DOHH2 (cell line): ENCODE data around the gene MARCO.
A peak's percentile ranks its signal among the peaks of the same experiment; 100 is the strongest.
"Not testable (repeated sequence)": the region's sequence is repeated elsewhere in the genome, so short reads cannot be mapped to it uniquely, and the experiment has no call there.

ENCODE experiments used
- H3F3A ChIP-seq: fragments of 200-600 bp; sonication (generic), shearing (Covaris generic); 2 replicates; pipeline ENCODE4 v1.6.0; 2016; ENCODE audit warnings: antibody characterized with exemption, mild to moderate bottlenecking; ENCODE audit not compliant: control insufficient read depth, insufficient read depth
- H3K27ac ChIP-seq: fragments of 200-600 bp; sonication (generic); 2 replicates; pipeline ENCODE4 v1.5.1; 2014; ENCODE audit warnings: low read depth, mild to moderate bottlenecking, low read length, moderate library complexity
- H3K27me3 ChIP-seq: fragments of 200-600 bp; sonication (generic); 2 replicates; pipeline ENCODE4 v1.6.1; 2014; ENCODE audit warnings: mild to moderate bottlenecking, low read length, mixed read lengths; ENCODE audit not compliant: control insufficient read depth
- H3K36me3 ChIP-seq: fragments of 200-600 bp; sonication (generic); 2 replicates; pipeline ENCODE4 v1.6.1; 2014; ENCODE audit warnings: mild to moderate bottlenecking, low read length, moderate library complexity, mixed read lengths; ENCODE audit not compliant: control insufficient read depth
- H3K4me1 ChIP-seq: fragments of 200-600 bp; sonication (generic); 2 replicates; pipeline ENCODE4 v1.6.1; 2014; ENCODE audit warnings: mild to moderate bottlenecking, low read length, mixed read lengths; ENCODE audit not compliant: control insufficient read depth
- H3K4me2 ChIP-seq: fragments of 200-600 bp; sonication (generic); 2 replicates; pipeline ENCODE4 v1.6.0; 2014; ENCODE audit warnings: mild to moderate bottlenecking, low read length, moderate library complexity
- H3K4me3 ChIP-seq: fragments of 200-600 bp; sonication (generic); 2 replicates; pipeline ENCODE4 v1.5.1; 2014; ENCODE audit warnings: mild to moderate bottlenecking, low read length, mixed read lengths
- H3K79me2 ChIP-seq: fragments of 200-600 bp; sonication (generic); 2 replicates; pipeline ENCODE4 v1.6.1; 2014; ENCODE audit warnings: mild to moderate bottlenecking, low read length, mixed read lengths; ENCODE audit not compliant: control insufficient read depth
- H3K9me2 ChIP-seq: fragments of 200-600 bp; sonication (generic); replicated peaks from 2 replicates; pipeline ENCODE4 v1.6.1; 2014; ENCODE audit warnings: mild to moderate bottlenecking, low read length, mixed read lengths; ENCODE audit not compliant: control insufficient read depth
- H3K9me3 ChIP-seq: fragments of 200-600 bp; sonication (generic); 2 replicates; pipeline ENCODE4 v1.6.1; 2014; ENCODE audit warnings: antibody characterized with exemption, low read length, mixed read lengths; ENCODE audit not compliant: control insufficient read depth, insufficient read depth
- H4K20me1 ChIP-seq: fragments of 200-600 bp; sonication (generic); 2 replicates; pipeline ENCODE4 v1.6.0; 2014; ENCODE audit warnings: low read depth, mild to moderate bottlenecking, antibody characterized with exemption, low read length, moderate library complexity; ENCODE audit not compliant: control insufficient read depth, insufficient read depth
- EZH2phosphoT487 ChIP-seq: fragments of 200-600 bp; sonication (generic); IDR thresholded peaks from 2 replicates; pipeline ENCODE4 v1.6.1; 2017; ENCODE audit warnings: borderline replicate concordance, mild to moderate bottlenecking, antibody characterized with exemption, low read length, moderate library complexity, mixed read lengths
- TF ChIP-seq, protein P1 (sequence below): fragments of 200-600 bp; sonication (generic); IDR thresholded peaks from one replicate; pipeline ENCODE4 v1.5.1; 2014; ENCODE audit warnings: antibody characterized with exemption, mild to moderate bottlenecking, low read depth, low read length; ENCODE audit not compliant: poor library complexity, severe bottlenecking

The MARCO gene

DNA sequence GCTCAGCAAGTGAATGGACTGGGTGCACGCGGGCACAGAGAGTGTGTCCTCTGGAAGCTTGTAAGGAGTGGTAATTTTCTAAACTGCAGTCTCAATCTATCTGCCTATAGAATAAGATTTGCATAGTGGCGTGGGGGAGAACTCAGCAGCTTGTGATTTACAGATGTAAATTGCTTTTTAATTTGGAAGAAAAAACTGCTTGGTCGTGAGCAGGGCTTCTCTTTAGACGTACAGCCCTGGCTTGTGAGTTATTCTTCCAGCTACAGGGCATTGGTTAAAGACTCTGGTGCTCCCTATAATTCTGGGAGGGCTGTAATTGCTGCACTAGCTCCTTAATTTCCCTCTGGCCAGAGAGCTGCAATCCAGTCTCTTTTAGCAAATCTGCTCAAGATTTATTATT lies 84.9 kb downstream of the MARCO start:
- TF ChIP-seq, protein P1, sequence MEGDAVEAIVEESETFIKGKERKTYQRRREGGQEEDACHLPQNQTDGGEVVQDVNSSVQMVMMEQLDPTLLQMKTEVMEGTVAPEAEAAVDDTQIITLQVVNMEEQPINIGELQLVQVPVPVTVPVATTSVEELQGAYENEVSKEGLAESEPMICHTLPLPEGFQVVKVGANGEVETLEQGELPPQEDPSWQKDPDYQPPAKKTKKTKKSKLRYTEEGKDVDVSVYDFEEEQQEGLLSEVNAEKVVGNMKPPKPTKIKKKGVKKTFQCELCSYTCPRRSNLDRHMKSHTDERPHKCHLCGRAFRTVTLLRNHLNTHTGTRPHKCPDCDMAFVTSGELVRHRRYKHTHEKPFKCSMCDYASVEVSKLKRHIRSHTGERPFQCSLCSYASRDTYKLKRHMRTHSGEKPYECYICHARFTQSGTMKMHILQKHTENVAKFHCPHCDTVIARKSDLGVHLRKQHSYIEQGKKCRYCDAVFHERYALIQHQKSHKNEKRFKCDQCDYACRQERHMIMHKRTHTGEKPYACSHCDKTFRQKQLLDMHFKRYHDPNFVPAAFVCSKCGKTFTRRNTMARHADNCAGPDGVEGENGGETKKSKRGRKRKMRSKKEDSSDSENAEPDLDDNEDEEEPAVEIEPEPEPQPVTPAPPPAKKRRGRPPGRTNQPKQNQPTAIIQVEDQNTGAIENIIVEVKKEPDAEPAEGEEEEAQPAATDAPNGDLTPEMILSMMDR = no peak
- TF ChIP-seq EZH2phosphoT487 = no peak
- H3K9me3 ChIP-seq = no peaks in the 10 kb centered on the region
- no peaks in the 10 kb centered on the region for H3F3A ChIP-seq
- H3K79me2 ChIP-seq = no peaks in the 10 kb centered on the region
- H3K4me1 ChIP-seq = no peaks in the 10 kb centered on the region
- no peak overlapping the region for H3K4me2 ChIP-seq
- no peaks in the 10 kb centered on the region for H4K20me1 ChIP-seq
- no peak overlapping the region for H3K4me3 ChIP-seq
- H3K27ac ChIP-seq = no peak overlapping the region
- H3K9me2 ChIP-seq = no peaks in the 10 kb centered on the region
- H3K27me3 ChIP-seq = no peaks in the 10 kb centered on the region
- no peaks in the 10 kb centered on the region for H3K36me3 ChIP-seq

DNA sequence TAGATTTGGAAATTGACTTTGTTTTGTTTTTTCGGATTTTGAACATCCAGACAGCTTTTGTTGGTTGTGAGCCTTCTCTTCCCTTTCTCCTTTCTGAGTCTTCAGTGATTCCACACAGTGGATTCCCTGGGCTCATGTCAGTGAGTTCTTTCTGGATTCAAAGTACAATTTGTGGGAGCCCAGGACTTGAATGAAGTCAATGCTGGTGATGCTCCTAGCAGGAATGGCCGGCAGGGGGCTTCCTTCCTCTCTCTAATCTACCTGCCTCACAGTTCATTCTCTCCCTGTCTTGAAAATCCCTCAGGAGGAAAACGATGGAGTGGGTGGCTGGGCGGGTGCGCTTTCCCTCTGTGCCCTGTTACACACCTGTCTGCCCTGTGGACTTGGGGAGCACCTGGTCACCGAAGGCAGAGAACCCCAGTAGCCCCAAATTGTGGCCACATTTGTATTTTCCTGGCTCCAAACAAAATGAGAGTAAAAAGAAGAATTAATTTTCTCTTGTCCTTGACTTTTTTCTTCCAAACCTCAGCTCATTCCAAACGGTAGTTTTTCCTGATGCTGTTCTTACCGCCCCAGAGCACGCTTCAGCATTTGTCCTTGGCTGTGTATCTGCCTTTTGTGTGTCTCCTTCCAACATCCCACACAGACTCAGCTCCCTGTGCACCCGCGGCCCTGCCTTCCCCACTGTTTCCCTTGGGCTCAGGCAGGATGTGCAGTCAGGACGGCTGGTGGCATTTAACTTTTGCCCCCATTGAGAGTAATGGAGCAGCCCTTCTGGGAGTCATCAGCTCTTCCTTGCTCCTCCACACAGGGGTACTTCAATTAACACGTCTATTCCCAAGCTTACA lies 86.6 kb downstream of the MARCO start:
- Histone ChIP-seq H3F3A (no peaks in the 10 kb centered on the region), H3K36me3 (no peaks in the 10 kb centered on the region), H4K20me1 (no peaks in the 10 kb centered on the region), H3K27me3 (no peaks in the 10 kb centered on the region), H3K4me2 (no peak overlapping the region), H3K4me1 (no peaks in the 10 kb centered on the region), H3K9me2 (no peaks in the 10 kb centered on the region), H3K79me2 (no peaks in the 10 kb centered on the region), H3K9me3 (no peaks in the 10 kb centered on the region), H3K27ac (no peak overlapping the region), H3K4me3 (no peak overlapping the region)
- TF ChIP-seq, protein P1 = peak; percentile 63
- TF ChIP-seq EZH2phosphoT487 = no peak

GRCh38 chr2:119029297-119029696 lies 87.3 kb downstream of the MARCO start:
- H3K4me3 ChIP-seq = no peak overlapping the region
- no peaks in the 10 kb centered on the region for H3K79me2 ChIP-seq
- no peaks in the 10 kb centered on the region for H3K9me3 ChIP-seq
- H3K27ac ChIP-seq = no peak overlapping the region
- H3K9me2 ChIP-seq = no peaks in the 10 kb centered on the region
- no peak for TF ChIP-seq EZH2phosphoT487
- TF ChIP-seq, protein P1 = no peak
- H3K4me1 ChIP-seq = no peaks in the 10 kb centered on the region
- no peaks in the 10 kb centered on the region for H4K20me1 ChIP-seq
- no peak overlapping the region for H3K4me2 ChIP-seq
- H3K27me3 ChIP-seq = no peaks in the 10 kb centered on the region
- H3F3A ChIP-seq = no peaks in the 10 kb centered on the region
- no peaks in the 10 kb centered on the region for H3K36me3 ChIP-seq

DNA sequence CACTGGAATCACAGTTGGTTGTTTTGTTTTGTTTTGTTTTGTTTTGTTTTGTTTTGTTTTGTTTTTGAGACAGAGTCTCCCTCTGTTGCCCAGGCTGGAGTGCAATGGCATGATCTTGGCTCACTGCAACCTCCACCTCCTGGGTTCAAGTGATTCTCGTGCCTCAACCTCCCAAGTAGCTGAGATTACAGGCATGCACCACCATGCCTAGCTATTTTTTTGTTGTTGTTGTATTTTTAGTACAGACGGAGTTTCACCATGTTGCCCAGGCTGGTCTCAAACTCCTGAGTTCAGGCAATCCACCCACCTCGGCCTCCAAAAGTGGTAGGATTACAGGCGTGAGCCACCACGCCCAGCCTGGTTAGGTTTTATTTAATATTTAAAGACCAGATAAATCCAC lies 95.9 kb downstream of the MARCO start:
- not testable (repeated sequence) for H3K4me2 ChIP-seq

More for the DNA sequence above, 95.9 kb downstream of the MARCO start:
- not testable (repeated sequence) for H3K27ac ChIP-seq, H3K79me2 ChIP-seq, H3F3A ChIP-seq, H3K4me1 ChIP-seq, H3K36me3 ChIP-seq, H3K4me3 ChIP-seq, H3K9me3 ChIP-seq, H3K9me2 ChIP-seq, H4K20me1 ChIP-seq, H3K27me3 ChIP-seq
